NCI-H526 (cell line): Measurements from ENCODE around the gene TBC1D19.
"Not testable (repeated sequence)": the region's sequence is repeated elsewhere in the genome, so short reads cannot be mapped to it uniquely, and the experiment has no call there.

Experiments used
- DNase-seq, 2 experiments: peaks; one replicate each; lab custom pipeline; 2025; lab: John Stamatoyannopoulos, UW

The TBC1D19 gene

GRCh38 chr4:26596843-26597242 lies 13.0 kb downstream of the TBC1D19 start:
- DNase-seq = no peak

- DNase-seq = no peak
These were observed 17.3 kb downstream of the TBC1D19 start for GRCh38 chr4:26601204-26601603.

- DNase-seq = no peak
These were observed 23.9 kb downstream of the TBC1D19 start for GRCh38 chr4:26607776-26608175.

GRCh38 chr4:26609391-26609790 lies 25.5 kb downstream of the TBC1D19 start:
- DNase-seq = no peak

GRCh38 chr4:26609868-26610267 lies 26.0 kb downstream of the TBC1D19 start:
- DNase-seq = no peak

- no peak for DNase-seq
These were observed 27.5 kb downstream of the TBC1D19 start for GRCh38 chr4:26611372-26611771.

- no peak for DNase-seq
These were observed 28.0 kb downstream of the TBC1D19 start for GRCh38 chr4:26611885-26612284.

- no peak for DNase-seq
These were observed 29.4 kb downstream of the TBC1D19 start for GRCh38 chr4:26613237-26613636.

GRCh38 chr4:26613735-26614134 lies 29.9 kb downstream of the TBC1D19 start:
- no peak for DNase-seq

- DNase-seq = no peak
These were observed 35.9 kb downstream of the TBC1D19 start for GRCh38 chr4:26619784-26620183.

GRCh38 chr4:26621366-26621765 lies 37.5 kb downstream of the TBC1D19 start:
- DNase-seq = no peak

- no peak for DNase-seq
These were observed 39.0 kb downstream of the TBC1D19 start for GRCh38 chr4:26622913-26623312.

- not testable (repeated sequence) for DNase-seq
These were observed 42.8 kb downstream of the TBC1D19 start for GRCh38 chr4:26626658-26627057.

GRCh38 chr4:26632916-26633315 lies 49.0 kb downstream of the TBC1D19 start:
- no peak for DNase-seq

- DNase-seq = no peak
These were observed 50.4 kb downstream of the TBC1D19 start for GRCh38 chr4:26634237-26634636.

- no peak for DNase-seq
These were observed 52.6 kb downstream of the TBC1D19 start for GRCh38 chr4:26636458-26636857.

GRCh38 chr4:26640639-26641038 lies 56.8 kb downstream of the TBC1D19 start:
- DNase-seq = not testable (repeated sequence)

- DNase-seq = no peak
These were observed 63.8 kb downstream of the TBC1D19 start for GRCh38 chr4:26647523-26648224.

GRCh38 chr4:26648260-26648659 lies 64.4 kb downstream of the TBC1D19 start:
- no peak for DNase-seq

GRCh38 chr4:26660261-26660660 lies 76.4 kb downstream of the TBC1D19 start:
- DNase-seq = no peak

- DNase-seq = no peak
These were observed 80.0 kb downstream of the TBC1D19 start for GRCh38 chr4:26663888-26664287.

GRCh38 chr4:26670903-26671537 lies 87.1 kb downstream of the TBC1D19 start:
- DNase-seq = no peak

- DNase-seq = not testable (repeated sequence)
These were observed 95.3 kb downstream of the TBC1D19 start for GRCh38 chr4:26679040-26679695.
